Measurements from ENCODE around the gene ARHGAP20.

DNA sequence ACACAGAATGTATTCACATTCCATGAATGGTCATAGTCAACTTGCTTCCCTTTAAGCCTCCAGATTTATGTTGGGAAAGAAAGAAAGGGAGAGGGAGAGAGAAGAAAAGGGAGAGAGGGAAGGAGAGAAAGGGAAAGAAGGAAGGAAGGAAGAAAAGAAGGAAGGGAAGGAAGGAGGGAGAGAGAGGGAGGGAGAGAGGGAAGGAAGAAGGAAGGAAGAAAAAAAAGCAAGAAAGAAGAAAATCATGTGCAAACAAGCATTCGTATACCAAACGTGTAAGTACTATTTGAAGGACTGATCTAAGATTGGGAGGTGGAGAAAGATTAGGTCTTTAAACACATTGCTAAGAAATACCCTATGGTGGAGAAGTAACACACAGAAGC is 23.9 kb upstream of the ARHGAP20 start:
- TF ChIP-seq TAF1 (IDR thresholded peaks at IDR 0.05; ENCODE audit: borderline replicate concordance, low read depth, low read length): no peak
- TF ChIP-seq POLR2AphosphoS5 (IDR thresholded peaks at IDR 0.05; ENCODE audit: low read depth, low read length): no peak
